HUES64 (cell line): ENCODE data around the gene MAN1A1. TPM values are rescaled to one million over a fixed set of nuclear protein-coding genes. Genes with fewer than 3 reads are reported as not detected.
"Not testable (repeated sequence)": the region's sequence is repeated elsewhere in the genome, so short reads cannot be mapped to it uniquely, and the experiment has no call there.

Experiments used
- H3K27ac ChIP-seq: 2 replicates; pipeline ENCODE4 v1.7.0; 2013; ENCODE audit warnings: low read depth, low read length, inconsistent platforms
- H3K27me3 ChIP-seq: 2 replicates; pipeline ENCODE4 v1.6.1; 2013; ENCODE audit warnings: mild to moderate bottlenecking, low read length; ENCODE audit not compliant: insufficient read depth
- H3K36me3 ChIP-seq: 2 replicates; pipeline ENCODE4 v1.6.1; 2013; ENCODE audit warnings: mild to moderate bottlenecking, low read length; ENCODE audit not compliant: insufficient read depth
- H3K4me1 ChIP-seq: 2 replicates; pipeline ENCODE4 v1.6.1; 2013; ENCODE audit warnings: mild to moderate bottlenecking, low read length, moderate library complexity; ENCODE audit not compliant: insufficient read depth
- H3K4me3 ChIP-seq: 2 replicates; pipeline ENCODE4 v1.5.1; 2013; ENCODE audit warnings: mild to moderate bottlenecking, low read length, moderate library complexity
- H3K9ac ChIP-seq: 2 replicates; pipeline ENCODE4 v1.6.1; 2013; ENCODE audit warnings: mild to moderate bottlenecking, low read depth, low read length
- H3K9me3 ChIP-seq: 2 replicates; pipeline ENCODE4 v1.6.1; 2013; ENCODE audit warnings: low read depth, low read length; ENCODE audit not compliant: insufficient read depth
- WGBS: fragments of 150-250, 120-280 bp; methylation state at CpG from one replicate; pipeline ENCODE4 v1.1.7; 2013; ENCODE audit warnings: missing lambda C conversion rate; 5-methylcytosine and 5-hydroxymethylcytosine counted together
- polyA plus RNA-seq, 2 experiments: library from polyadenylated mRNA; stranded (reverse); fragments of 50-300 nt; gene quantifications; one replicate each; pipeline ENCODE4 v1.2.3, GENCODE V29; 2013

The MAN1A1 gene
- 3.1 TPM for polyA plus RNA-seq (2013, experiment 1 of 2)
- polyA plus RNA-seq (2013, experiment 2 of 2), result 3.9 TPM

- Histone ChIP-seq H3K27me3 (peaks cover 51% of the 10 kb centered on the region), H3K9me3 (no peaks in the 10 kb centered on the region), H3K27ac (no peak within 1 kb of the TSS), H3K4me1 (peaks cover 17% of the 10 kb centered on the region), H3K4me3 (peak within 1 kb of the TSS; percentile 83), H3K9ac (peak within 1 kb of the TSS; percentile 53), H3K36me3 (no peaks in the 10 kb centered on the region)
- WGBS, result under 1% methylated on average over 103 of the region's 103 CpGs
These were observed at the start of gene MAN1A1 for GRCh38 chr6:119349361-119350201. MAN1A1 (minus strand) TSS chr6:119349761; CDS start chr6:119349065, 696 bp downstream.

GRCh38 chr6:119395192-119395591, 45.6 kb upstream of the MAN1A1 start:
- Histone ChIP-seq H3K27ac (no peak overlapping the region), H3K9ac (no peak overlapping the region), H3K4me3 (no peak overlapping the region), H3K27me3 (no peaks in the 10 kb centered on the region), H3K9me3 (peaks cover 10% of the 10 kb centered on the region; the same call in 1 of the 2 replicates), H3K36me3 (no peaks in the 10 kb centered on the region), H3K4me1 (no peaks in the 10 kb centered on the region)
- WGBS, result 96% methylated on average over 2 of the region's 2 CpGs

GRCh38 chr6:119390247-119390793, 40.8 kb upstream of the MAN1A1 start:
- no peak overlapping the region for H3K9ac ChIP-seq
- no peak overlapping the region for H3K27ac ChIP-seq
- no peaks in the 10 kb centered on the region for H3K9me3 ChIP-seq
- no peak overlapping the region for H3K4me3 ChIP-seq
- H3K36me3 ChIP-seq, result no peaks in the 10 kb centered on the region
- no peaks in the 10 kb centered on the region for H3K4me1 ChIP-seq
- no peaks in the 10 kb centered on the region for H3K27me3 ChIP-seq

- Histone ChIP-seq H3K27me3 (no peaks in the 10 kb centered on the region), H3K4me3 (no peak overlapping the region), H3K9me3 (no peaks in the 10 kb centered on the region), H3K9ac (no peak overlapping the region), H3K4me1 (no peaks in the 10 kb centered on the region), H3K27ac (no peak overlapping the region), H3K36me3 (no peaks in the 10 kb centered on the region)
- no CpG with 5 or more reads among the region's 1 CpG for WGBS
These were observed 36.4 kb upstream of the MAN1A1 start for GRCh38 chr6:119385994-119386393.

- H3K4me1 ChIP-seq, result no peaks in the 10 kb centered on the region
- H3K36me3 ChIP-seq, result no peaks in the 10 kb centered on the region
- no peak overlapping the region for H3K27ac ChIP-seq
- no peak overlapping the region for H3K4me3 ChIP-seq
- H3K27me3 ChIP-seq, result no peaks in the 10 kb centered on the region
- H3K9me3 ChIP-seq, result no peaks in the 10 kb centered on the region
- no peak overlapping the region for H3K9ac ChIP-seq
These were observed 34.9 kb upstream of the MAN1A1 start for GRCh38 chr6:119384444-119384843.

- Histone ChIP-seq H3K4me1 (no peaks in the 10 kb centered on the region), H3K27me3 (no peaks in the 10 kb centered on the region)
These were observed 30.2 kb upstream of the MAN1A1 start for GRCh38 chr6:119379809-119380208.

GRCh38 chr6:119377043-119377442, 27.5 kb upstream of the MAN1A1 start:
- not testable (repeated sequence) for H3K27me3 ChIP-seq, H3K4me1 ChIP-seq, H3K9me3 ChIP-seq, H3K27ac ChIP-seq, H3K36me3 ChIP-seq, H3K9ac ChIP-seq, H3K4me3 ChIP-seq
- 100% methylated on average over 1 of the region's 1 CpG for WGBS

More at GRCh38 chr6:119379809-119380208, 30.2 kb upstream of the MAN1A1 start:
- no peak overlapping the region for H3K4me3 ChIP-seq
- no peaks in the 10 kb centered on the region for H3K9me3 ChIP-seq
- no peak overlapping the region for H3K27ac ChIP-seq
- H3K9ac ChIP-seq, result no peak overlapping the region
- H3K36me3 ChIP-seq, result no peaks in the 10 kb centered on the region

GRCh38 chr6:119370080-119370479, 20.5 kb upstream of the MAN1A1 start:
- Histone ChIP-seq H3K4me3 (no peak overlapping the region), H3K9ac (no peak overlapping the region), H3K9me3 (no peaks in the 10 kb centered on the region), H3K36me3 (no peaks in the 10 kb centered on the region), H3K4me1 (peaks cover 7% of the 10 kb centered on the region; the same call in 1 of the 2 replicates), H3K27ac (no peak overlapping the region), H3K27me3 (no peaks in the 10 kb centered on the region)
- WGBS, result 82% methylated on average over 3 of the region's 3 CpGs

- H3K27me3 ChIP-seq, result no peaks in the 10 kb centered on the region
These were observed 19.4 kb upstream of the MAN1A1 start for GRCh38 chr6:119368921-119369320.

GRCh38 chr6:119361209-119361608, 11.6 kb upstream of the MAN1A1 start:
- Histone ChIP-seq H3K9me3 (no peaks in the 10 kb centered on the region), H3K27ac (no peak overlapping the region), H3K9ac (no peak overlapping the region), H3K36me3 (no peaks in the 10 kb centered on the region), H3K4me3 (no peak overlapping the region), H3K27me3 (no peaks in the 10 kb centered on the region), H3K4me1 (no peaks in the 10 kb centered on the region)
- WGBS, result 83% methylated on average over 4 of the region's 4 CpGs

More at GRCh38 chr6:119368921-119369320, 19.4 kb upstream of the MAN1A1 start:
- no peaks in the 10 kb centered on the region for H3K36me3 ChIP-seq
- H3K27ac ChIP-seq, result no peak overlapping the region
- 94% methylated on average over 6 of the region's 6 CpGs for WGBS
- peaks cover 7% of the 10 kb centered on the region; the same call in 1 of the 2 replicates for H3K4me1 ChIP-seq
- H3K9ac ChIP-seq, result no peak overlapping the region
- no peak overlapping the region for H3K4me3 ChIP-seq
- H3K9me3 ChIP-seq, result no peaks in the 10 kb centered on the region

GRCh38 chr6:119360262-119360915, 10.8 kb upstream of the MAN1A1 start:
- WGBS, result 95% methylated on average over 4 of the region's 4 CpGs
- Histone ChIP-seq H3K27me3 (no peaks in the 10 kb centered on the region), H3K36me3 (no peaks in the 10 kb centered on the region), H3K4me3 (no peak overlapping the region), H3K9me3 (no peaks in the 10 kb centered on the region), H3K4me1 (no peaks in the 10 kb centered on the region), H3K9ac (no peak overlapping the region), H3K27ac (no peak overlapping the region)
